GM12878 (cell line): ENCODE measurements around the gene ATG13. TPM values are rescaled to one million over a fixed set of nuclear protein-coding genes. Genes with fewer than 3 reads are reported as not detected.

Experiments used
- ATAC-seq: fragments of 200-7000 bp; cut with Tn5 transposase; 3 replicates; pipeline ENCODE4 v1.9.1; 2020; ENCODE audit warnings: mild to moderate bottlenecking, moderate library complexity
- BruUV-seq: library from RNA; stranded (reverse); fragments of 400-500 nt; replicated peaks from 2 replicates; lab custom pipeline; 2021; lab: Mats Ljungman, UMichigan
- CTCF ChIA-PET: fragments of 300-600 bp; sonication (Branson Sonifier 250); formaldehyde crosslinking; extraction: SDS; loops from one replicate; lab custom pipeline; 2021; ENCODE audit warnings: inconsistent platforms; lab: Yijun Ruan, JAX
- POLR2A ChIA-PET: fragments of 350-600 bp; formaldehyde crosslinking; extraction: SDS; loops from one replicate; lab custom pipeline; 2021; ENCODE audit warnings: inconsistent platforms; lab: Charles Lee
- RAD21 ChIA-PET: fragments of 300-600 bp; sonication (Branson Sonifier 250); formaldehyde crosslinking; loops from one replicate; lab custom pipeline; 2023; ENCODE audit warnings: antibody characterized with exemption; ENCODE audit not compliant: unreplicated experiment; lab: Charles Lee
- SMC1A ChIA-PET: fragments of 300-600 bp; sonication (Branson Sonifier 250); formaldehyde crosslinking; loops from one replicate; lab custom pipeline; 2023; ENCODE audit not compliant: unreplicated experiment, uncharacterized antibody; lab: Charles Lee
- DNase-seq: peaks from one replicate; pipeline ENCODE4 v3.0.0-alpha.2; 2011; ENCODE audit warnings: low read depth, low spot score
- FAIRE-seq: peaks from 3 replicates; lab custom pipeline; 2011; peaks lifted over from hg19 to GRCh38; lab: Jason Lieb, UNC
- H2AFZ ChIP-seq: 2 replicates; pipeline ENCODE4 v1.6.0; 2011; ENCODE audit warnings: low read depth, low read length, control low read depth; ENCODE audit not compliant: control insufficient read depth
- H3K27ac ChIP-seq: 2 replicates; pipeline ENCODE4 v1.5.1; 2011; ENCODE audit warnings: control low read depth; ENCODE audit not compliant: control insufficient read depth, insufficient read depth
- H3K27me3 ChIP-seq, 2 experiments: replicated peaks in 1 of 2; 2 replicates each; pipeline versions ENCODE4 v1.6.0 to v1.6.1; 2011; ENCODE audit warnings: low read length in 1 of 2; ENCODE audit not compliant: control insufficient read depth in 2 of 2, insufficient read depth in 2 of 2
- H3K36me3 ChIP-seq, 2 experiments: 2 replicates each; pipeline ENCODE4 v1.5.1; 2011; ENCODE audit warnings: low read length in 1 of 2; ENCODE audit not compliant: control insufficient read depth in 2 of 2, insufficient read depth in 2 of 2
- H3K4me1 ChIP-seq: 2 replicates; pipeline ENCODE4 v1.6.1; 2011; ENCODE audit warnings: mild to moderate bottlenecking, low read length, moderate library complexity, mixed read lengths; ENCODE audit not compliant: control insufficient read depth, insufficient read depth
- H3K4me2 ChIP-seq: 2 replicates; pipeline ENCODE4 v1.6.0; 2011; ENCODE audit warnings: control low read depth; ENCODE audit not compliant: control insufficient read depth, insufficient read depth
- H3K4me3 ChIP-seq: fragments of 200-600 bp; sonication (generic); 2 replicates; pipeline ENCODE4 v1.5.1; 2016
- H3K79me2 ChIP-seq: 2 replicates; pipeline ENCODE4 v1.6.0; 2011; ENCODE audit warnings: low read length; ENCODE audit not compliant: control insufficient read depth, insufficient read depth
- H3K9ac ChIP-seq: 2 replicates; pipeline ENCODE4 v1.8.0; 2011; ENCODE audit warnings: low read length, control low read depth, mixed read lengths; ENCODE audit not compliant: control insufficient read depth, insufficient read depth
- H3K9me3 ChIP-seq: replicated peaks from 3 replicates; pipeline ENCODE4 v1.5.1; 2011; ENCODE audit warnings: mild to moderate bottlenecking, low read length; ENCODE audit not compliant: control insufficient read depth, insufficient read depth
- H4K20me1 ChIP-seq: 2 replicates; pipeline ENCODE4 v1.6.0; 2011; ENCODE audit not compliant: control insufficient read depth, insufficient read depth
- HDAC6 ChIP-seq: fragments of 200-600 bp; sonication (generic); IDR thresholded peaks from one replicate; pipeline ENCODE4 v1.8.0; 2017; ENCODE audit warnings: antibody characterized with exemption; ENCODE audit not compliant: unreplicated experiment
- PAX8 ChIP-seq: fragments of 450-650 bp; IDR thresholded peaks from 2 replicates; pipeline ENCODE4 v1.6.1; 2017; ENCODE audit warnings: mild to moderate bottlenecking, moderate library complexity
- SIX5 ChIP-seq: IDR thresholded peaks from 2 replicates; pipeline ENCODE4 v1.6.1; 2011; ENCODE audit warnings: mild to moderate bottlenecking, low read depth, low read length, moderate library complexity; ENCODE audit not compliant: severe bottlenecking
- ZNF274 ChIP-seq: IDR thresholded peaks from one replicate; pipeline ENCODE4 v1.8.0; 2011; ENCODE audit not compliant: insufficient read length, insufficient read depth
- ZZZ3 ChIP-seq: IDR thresholded peaks from 2 replicates; pipeline ENCODE4 v1.6.1; 2011; ENCODE audit warnings: low read depth; ENCODE audit not compliant: control insufficient read depth, insufficient read length
- WGBS: methylation state at CpG from one replicate; pipeline ENCODE4 v1.1.6; 2016; ENCODE audit warnings: low lambda C conversion rate; ENCODE audit not compliant: insufficient replicate concordance, insufficient coverage; ENCODE audit errors: missing lambda C conversion rate; 5-methylcytosine and 5-hydroxymethylcytosine counted together
- in situ Hi-C: fragments of 300-500 bp; cut with MboI; formaldehyde crosslinking; loops from 9 replicates; pipeline ENCODE4 v1.14.3; 2018; ENCODE audit warnings: mixed read lengths
- intact Hi-C: fragments of 100-400 bp; cut with micrococcal nuclease; formaldehyde crosslinking; loops from one replicate; pipeline ENCODE4 v1.14.2; 2022; ENCODE audit not compliant: unreplicated experiment
- polyA plus RNA-seq, 11 experiments: library from polyadenylated mRNA; depleted of rRNA in 4 of 11; unstranded in 6 of 11; stranded (reverse) in 5 of 11; fragments of >200 nt; fragmentation: Nextera tagmentation in 4 of 11; fragmentation: Illumina TruSeq in 1 of 11; extraction: Ambion mirVana in 4 of 11; extraction: Trizol in 1 of 11; gene quantifications; 1 replicate in 1 of 11; 2 replicates in 10 of 11; pipeline versions ENCODE4 v1.2.1 to v1.2.3, GENCODE V29; 2011 to 2016; ENCODE audit warnings: inconsistent platforms in 2 of 11, missing spikeins in 2 of 11, low read depth in 1 of 11
- total RNA-seq, 4 experiments: library from RNA; depleted of rRNA in 3 of 4; stranded (reverse); fragments of >200 nt in 3 of 4; fragmentation: Illumina TruSeq in 1 of 4; extraction: Trizol in 1 of 4; gene quantifications; 2 replicates each; pipeline versions ENCODE4 v1.2.1 to v1.2.3, GENCODE V29; 2013 to 2021
- TF ChIP-seq, protein P1 (sequence below): fragments of 450-650 bp; IDR thresholded peaks from 2 replicates; pipeline ENCODE4 v1.6.1; 2018; ENCODE audit warnings: borderline replicate concordance, mild to moderate bottlenecking; ENCODE audit not compliant: partially characterized antibody

The ATG13 gene
- total and polyA plus RNA-seq, 10 of the 15 experiments (the other 5 are each of a cell fraction or from before 2014, with no cell fraction given): 10.9 to 61.6 (median 50.9) TPM

DNA sequence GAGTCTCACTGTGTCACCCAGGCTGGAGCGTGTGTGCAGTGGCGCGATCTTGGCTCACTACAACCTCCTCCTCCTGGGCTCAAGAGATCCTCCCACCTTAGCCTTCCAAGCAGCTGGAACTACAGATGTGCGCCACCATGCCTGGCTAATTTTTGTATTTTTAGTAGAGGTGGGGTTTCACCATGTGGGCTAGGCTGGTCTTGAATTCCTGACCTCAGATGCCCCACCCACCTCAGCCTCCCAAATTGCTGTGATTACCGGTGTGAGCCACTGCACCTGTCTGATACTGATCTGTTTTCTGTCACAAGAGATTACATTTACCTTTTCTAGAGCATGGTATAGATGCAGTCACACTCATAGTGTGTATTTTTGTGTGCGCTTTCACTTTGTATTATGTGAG is 11.6 kb downstream of the ATG13 start:
- H3K4me2 ChIP-seq: no peak overlapping the region
- H3K27me3 ChIP-seq: no peaks in the 10 kb centered on the region
- no TSS peak for BruUV-seq
- no peaks in the 10 kb centered on the region for H4K20me1 ChIP-seq
- no peaks in the 10 kb centered on the region for H3K4me1 ChIP-seq
- in situ Hi-C loops: no loop called here
- no peak overlapping the region for H3K27ac ChIP-seq
- no peak for TF ChIP-seq SIX5
- TF ChIP-seq ZNF274: no peak
- no peak for TF ChIP-seq PAX8
- TF ChIP-seq ZZZ3: no peak
- no peak for TF ChIP-seq HDAC6
- TF ChIP-seq, protein P1, sequence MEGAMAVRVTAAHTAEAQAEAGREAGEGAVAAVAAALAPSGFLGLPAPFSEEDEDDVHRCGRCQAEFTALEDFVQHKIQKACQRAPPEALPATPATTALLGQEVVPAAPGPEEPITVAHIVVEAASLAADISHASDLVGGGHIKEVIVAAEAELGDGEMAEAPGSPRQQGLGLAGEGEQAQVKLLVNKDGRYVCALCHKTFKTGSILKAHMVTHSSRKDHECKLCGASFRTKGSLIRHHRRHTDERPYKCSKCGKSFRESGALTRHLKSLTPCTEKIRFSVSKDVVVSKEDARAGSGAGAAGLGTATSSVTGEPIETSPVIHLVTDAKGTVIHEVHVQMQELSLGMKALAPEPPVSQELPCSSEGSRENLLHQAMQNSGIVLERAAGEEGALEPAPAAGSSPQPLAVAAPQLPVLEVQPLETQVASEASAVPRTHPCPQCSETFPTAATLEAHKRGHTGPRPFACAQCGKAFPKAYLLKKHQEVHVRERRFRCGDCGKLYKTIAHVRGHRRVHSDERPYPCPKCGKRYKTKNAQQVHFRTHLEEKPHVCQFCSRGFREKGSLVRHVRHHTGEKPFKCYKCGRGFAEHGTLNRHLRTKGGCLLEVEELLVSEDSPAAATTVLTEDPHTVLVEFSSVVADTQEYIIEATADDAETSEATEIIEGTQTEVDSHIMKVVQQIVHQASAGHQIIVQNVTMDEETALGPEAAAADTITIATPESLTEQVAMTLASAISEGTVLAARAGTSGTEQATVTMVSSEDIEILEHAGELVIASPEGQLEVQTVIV: no peak
- TF ChIP-seq, all 136 proteins: peak for 0
- POLR2A ChIA-PET: no interaction called here
- RAD21 ChIA-PET: no interaction called here
- no peak overlapping the region for H3K9ac ChIP-seq
- FAIRE-seq: no peak
- no peaks in the 10 kb centered on the region for H3K79me2 ChIP-seq
- ATAC-seq: no peak
- H2AFZ ChIP-seq: no peak overlapping the region
- H3K36me3 ChIP-seq: peaks cover 0 to 5% of the 10 kb centered on the region in 2 experiments; a peak in 2 of 4 replicates
- no peak for DNase-seq
- intact Hi-C loops: no loop called here
- H3K9me3 ChIP-seq: no peaks in the 10 kb centered on the region
- SMC1A ChIA-PET: interaction anchor here (1.1 kb wide), 1 partner anchor 11 kb away, joined by 3 read pairs; the partner anchor contains the start of gene ATG13
- 96% methylated on average over 6 of the region's 6 CpGs for WGBS
- CTCF ChIA-PET: interaction anchor here (4.0 kb wide), 1 partner anchor 11 kb away, joined by 19 read pairs; the partner anchor contains the start of genes ATG13 and HARBI1
- H3K4me3 ChIP-seq: no peak overlapping the region
